SK-N-SH treated with all-trans-retinoic acid at 6 μM for 48 hours (cell line): ENCODE data around the gene CCDC159.

Experiments
- ATAC-seq: fragments of 200-7000 bp; cut with Tn5 transposase; 3 replicates; pipeline ENCODE4 v1.9.1; 2020; ENCODE audit warnings: mild to moderate bottlenecking, moderate library complexity
- ARNTL ChIP-seq: fragments of 450-650 bp; formaldehyde crosslinking; IDR thresholded peaks from 2 replicates; pipeline ENCODE4 v1.5.0; 2020; ENCODE audit warnings: low read depth, mild to moderate bottlenecking, moderate library complexity, borderline replicate concordance
- BACH2 ChIP-seq: fragments of 250-450 bp; sonication (Bioruptor Pico); IDR thresholded peaks from 2 replicates; pipeline ENCODE4 v1.9.0; 2021; ENCODE audit warnings: mild to moderate bottlenecking, borderline replicate concordance
- CSDC2 ChIP-seq: fragments of 250-450 bp; sonication (Bioruptor Pico); IDR thresholded peaks from 2 replicates; pipeline ENCODE4 v1.5.0; 2020; ENCODE audit warnings: mild to moderate bottlenecking, moderate library complexity
- GLIS3 ChIP-seq: fragments of 250-450 bp; sonication (Bioruptor Pico); IDR thresholded peaks from 2 replicates; pipeline ENCODE4 v1.5.0; 2020; ENCODE audit warnings: mild to moderate bottlenecking, moderate library complexity
- ISL1 ChIP-seq: fragments of 250-450 bp; sonication (Bioruptor Pico); IDR thresholded peaks from 2 replicates; pipeline ENCODE4 v2.1.2; 2022; ENCODE audit warnings: mild to moderate bottlenecking, moderate library complexity
- PPARA ChIP-seq: fragments of 250-450 bp; sonication (Bioruptor Pico); IDR thresholded peaks from 2 replicates; pipeline ENCODE4 v1.5.0; 2020; ENCODE audit warnings: mild to moderate bottlenecking, borderline replicate concordance
- RARB ChIP-seq: fragments of 250-450 bp; sonication (Bioruptor Pico); IDR thresholded peaks from 2 replicates; pipeline ENCODE4 v1.8.0; 2021; ENCODE audit warnings: mild to moderate bottlenecking, moderate library complexity
- TCF4 ChIP-seq: fragments of 250-450 bp; sonication (Bioruptor Pico); IDR thresholded peaks from 2 replicates; pipeline ENCODE4 v1.8.0; 2021; ENCODE audit warnings: mild to moderate bottlenecking, moderate library complexity, borderline replicate concordance
- ZFP3 ChIP-seq: fragments of 250-450 bp; sonication (Bioruptor Pico); IDR thresholded peaks from 2 replicates; pipeline ENCODE4 v1.5.0; 2020; ENCODE audit warnings: mild to moderate bottlenecking, moderate library complexity
- ZFP30 ChIP-seq: fragments of 450-650 bp; formaldehyde crosslinking; IDR thresholded peaks from 2 replicates; pipeline ENCODE4 v1.5.0; 2022; ENCODE audit warnings: mild to moderate bottlenecking, moderate library complexity
- ZNF565 ChIP-seq: fragments of 450-650 bp; formaldehyde crosslinking; conservative IDR thresholded peaks from 2 replicates; pipeline ENCODE4 v1.5.0; 2020; ENCODE audit warnings: low read depth, mild to moderate bottlenecking, moderate library complexity
- ZNF70 ChIP-seq: fragments of 450-650 bp; formaldehyde crosslinking; IDR thresholded peaks from 2 replicates; pipeline ENCODE4 v1.5.0; 2020; ENCODE audit warnings: mild to moderate bottlenecking, moderate library complexity
- ZNF8 ChIP-seq: fragments of 450-650 bp; formaldehyde crosslinking; IDR thresholded peaks from 2 replicates; pipeline ENCODE4 v1.5.0; 2020; ENCODE audit warnings: mild to moderate bottlenecking, moderate library complexity
- TF ChIP-seq, protein P1 (sequence below): fragments of 250-450 bp; sonication (Bioruptor Pico); IDR thresholded peaks from 2 replicates; pipeline ENCODE4 v1.5.1; 2021; ENCODE audit warnings: mild to moderate bottlenecking, moderate library complexity
- TF ChIP-seq, protein P2 (sequence below): fragments of 250-450 bp; sonication (Bioruptor Pico); IDR thresholded peaks from 2 replicates; pipeline ENCODE4 v1.5.1; 2020; ENCODE audit warnings: low read depth, mild to moderate bottlenecking, moderate library complexity
- TF ChIP-seq, protein P3 (sequence below): fragments of 250-450 bp; sonication (Bioruptor Pico); IDR thresholded peaks from 2 replicates; pipeline ENCODE4 v1.8.0; 2020; ENCODE audit warnings: mild to moderate bottlenecking, moderate library complexity, borderline replicate concordance
- TF ChIP-seq, protein P4 (sequence below): fragments of 250-450 bp; sonication (Bioruptor Pico); IDR thresholded peaks from 2 replicates; pipeline ENCODE4 v1.5.0; 2020; ENCODE audit warnings: mild to moderate bottlenecking, moderate library complexity
- TF ChIP-seq, protein P5 (sequence below): fragments of 250-450 bp; sonication (Bioruptor Pico); IDR thresholded peaks from 2 replicates; pipeline ENCODE4 v1.8.0; 2021; ENCODE audit warnings: low read depth, mild to moderate bottlenecking, moderate library complexity, borderline replicate concordance

The CCDC159 gene

DNA sequence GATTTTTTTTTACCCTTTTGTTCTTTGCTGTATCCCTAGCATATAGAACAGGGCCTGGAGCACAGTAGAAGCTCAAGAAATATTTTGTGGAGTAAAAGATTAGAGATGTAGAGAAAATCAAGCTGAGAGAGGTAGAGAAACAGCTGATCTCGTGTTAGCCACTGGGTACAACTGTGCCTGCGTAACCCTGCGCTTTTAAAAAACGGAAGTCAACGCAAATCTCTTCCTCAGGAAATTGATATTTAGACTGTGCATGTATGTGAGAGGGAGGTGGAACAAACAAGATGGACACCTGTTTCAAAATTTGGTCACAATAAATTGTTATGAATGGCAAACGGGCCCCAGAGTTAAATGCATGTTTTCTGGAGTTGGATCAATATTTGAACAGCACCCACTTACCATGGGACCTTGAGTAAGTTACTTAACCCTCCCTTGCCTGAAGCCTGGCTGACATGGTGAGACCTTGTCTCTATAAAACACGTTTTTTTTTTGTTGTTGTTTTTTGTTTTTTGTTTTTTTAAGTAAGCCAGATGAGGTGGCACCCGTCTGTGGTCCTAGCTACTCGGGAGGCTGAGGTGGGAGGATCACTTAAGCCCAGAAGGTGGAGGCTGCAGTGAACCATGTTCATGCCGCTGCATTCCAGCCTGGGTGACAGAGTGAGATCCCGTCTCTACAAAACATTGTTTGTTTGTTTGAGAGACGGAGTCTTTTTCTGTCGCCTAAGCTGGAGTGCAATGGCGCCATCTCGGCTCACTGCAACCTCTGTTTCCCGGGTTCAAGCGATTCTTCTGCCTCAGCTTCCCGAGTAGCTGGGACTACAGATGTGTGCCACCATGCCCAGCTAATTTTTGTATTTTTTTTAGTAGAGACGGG is 41.1 kb downstream of the CCDC159 start:
- TF ChIP-seq PPARA (CRISPR knock-in tag) (no peak), ARNTL (no peak), ZFP3 (CRISPR knock-in tag) (no peak), BACH2 (CRISPR knock-in tag) (no peak), ZFP30 (CRISPR knock-in tag) (no peak), CSDC2 (CRISPR knock-in tag) (no peak)
- TF ChIP-seq, protein P1, sequence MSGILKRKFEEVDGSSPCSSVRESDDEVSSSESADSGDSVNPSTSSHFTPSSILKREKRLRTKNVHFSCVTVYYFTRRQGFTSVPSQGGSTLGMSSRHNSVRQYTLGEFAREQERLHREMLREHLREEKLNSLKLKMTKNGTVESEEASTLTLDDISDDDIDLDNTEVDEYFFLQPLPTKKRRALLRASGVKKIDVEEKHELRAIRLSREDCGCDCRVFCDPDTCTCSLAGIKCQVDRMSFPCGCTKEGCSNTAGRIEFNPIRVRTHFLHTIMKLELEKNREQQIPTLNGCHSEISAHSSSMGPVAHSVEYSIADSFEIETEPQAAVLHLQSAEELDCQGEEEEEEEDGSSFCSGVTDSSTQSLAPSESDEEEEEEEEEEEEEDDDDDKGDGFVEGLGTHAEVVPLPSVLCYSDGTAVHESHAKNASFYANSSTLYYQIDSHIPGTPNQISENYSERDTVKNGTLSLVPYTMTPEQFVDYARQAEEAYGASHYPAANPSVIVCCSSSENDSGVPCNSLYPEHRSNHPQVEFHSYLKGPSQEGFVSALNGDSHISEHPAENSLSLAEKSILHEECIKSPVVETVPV (CRISPR knock-in tag), result no peak
- TF ChIP-seq, protein P2, sequence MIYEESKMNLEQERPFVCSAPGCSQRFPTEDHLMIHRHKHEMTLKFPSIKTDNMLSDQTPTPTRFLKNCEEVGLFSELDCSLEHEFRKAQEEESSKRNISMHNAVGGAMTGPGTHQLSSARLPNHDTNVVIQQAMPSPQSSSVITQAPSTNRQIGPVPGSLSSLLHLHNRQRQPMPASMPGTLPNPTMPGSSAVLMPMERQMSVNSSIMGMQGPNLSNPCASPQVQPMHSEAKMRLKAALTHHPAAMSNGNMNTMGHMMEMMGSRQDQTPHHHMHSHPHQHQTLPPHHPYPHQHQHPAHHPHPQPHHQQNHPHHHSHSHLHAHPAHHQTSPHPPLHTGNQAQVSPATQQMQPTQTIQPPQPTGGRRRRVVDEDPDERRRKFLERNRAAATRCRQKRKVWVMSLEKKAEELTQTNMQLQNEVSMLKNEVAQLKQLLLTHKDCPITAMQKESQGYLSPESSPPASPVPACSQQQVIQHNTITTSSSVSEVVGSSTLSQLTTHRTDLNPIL, result no peak
- TF ChIP-seq, protein P3, sequence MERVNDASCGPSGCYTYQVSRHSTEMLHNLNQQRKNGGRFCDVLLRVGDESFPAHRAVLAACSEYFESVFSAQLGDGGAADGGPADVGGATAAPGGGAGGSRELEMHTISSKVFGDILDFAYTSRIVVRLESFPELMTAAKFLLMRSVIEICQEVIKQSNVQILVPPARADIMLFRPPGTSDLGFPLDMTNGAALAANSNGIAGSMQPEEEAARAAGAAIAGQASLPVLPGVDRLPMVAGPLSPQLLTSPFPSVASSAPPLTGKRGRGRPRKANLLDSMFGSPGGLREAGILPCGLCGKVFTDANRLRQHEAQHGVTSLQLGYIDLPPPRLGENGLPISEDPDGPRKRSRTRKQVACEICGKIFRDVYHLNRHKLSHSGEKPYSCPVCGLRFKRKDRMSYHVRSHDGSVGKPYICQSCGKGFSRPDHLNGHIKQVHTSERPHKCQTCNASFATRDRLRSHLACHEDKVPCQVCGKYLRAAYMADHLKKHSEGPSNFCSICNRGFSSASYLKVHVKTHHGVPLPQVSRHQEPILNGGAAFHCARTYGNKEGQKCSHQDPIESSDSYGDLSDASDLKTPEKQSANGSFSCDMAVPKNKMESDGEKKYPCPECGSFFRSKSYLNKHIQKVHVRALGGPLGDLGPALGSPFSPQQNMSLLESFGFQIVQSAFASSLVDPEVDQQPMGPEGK (CRISPR knock-in tag), result no peak
- no peak for ATAC-seq

DNA sequence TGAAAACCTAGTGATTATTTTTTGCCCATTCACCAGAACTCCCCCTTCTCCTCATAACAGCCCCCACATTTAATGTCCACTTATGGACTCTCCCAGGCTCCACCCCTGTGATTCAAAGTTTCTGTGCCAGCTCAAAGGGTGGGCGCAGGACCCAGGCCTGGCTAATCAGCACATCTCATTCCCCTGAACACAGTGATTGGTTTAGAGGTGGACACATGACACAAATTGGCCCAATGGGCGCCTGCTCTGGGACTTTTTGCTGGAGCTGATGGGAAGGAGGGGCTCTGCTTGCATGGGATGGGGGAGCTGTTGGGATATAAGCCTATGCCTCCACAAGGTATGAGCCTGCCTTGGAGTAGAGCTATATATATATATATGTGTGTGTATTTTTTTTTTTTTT is 44.0 kb downstream of the CCDC159 start:
- TF ChIP-seq ZNF70 (CRISPR knock-in tag), result no peak
- no peak for ATAC-seq

DNA sequence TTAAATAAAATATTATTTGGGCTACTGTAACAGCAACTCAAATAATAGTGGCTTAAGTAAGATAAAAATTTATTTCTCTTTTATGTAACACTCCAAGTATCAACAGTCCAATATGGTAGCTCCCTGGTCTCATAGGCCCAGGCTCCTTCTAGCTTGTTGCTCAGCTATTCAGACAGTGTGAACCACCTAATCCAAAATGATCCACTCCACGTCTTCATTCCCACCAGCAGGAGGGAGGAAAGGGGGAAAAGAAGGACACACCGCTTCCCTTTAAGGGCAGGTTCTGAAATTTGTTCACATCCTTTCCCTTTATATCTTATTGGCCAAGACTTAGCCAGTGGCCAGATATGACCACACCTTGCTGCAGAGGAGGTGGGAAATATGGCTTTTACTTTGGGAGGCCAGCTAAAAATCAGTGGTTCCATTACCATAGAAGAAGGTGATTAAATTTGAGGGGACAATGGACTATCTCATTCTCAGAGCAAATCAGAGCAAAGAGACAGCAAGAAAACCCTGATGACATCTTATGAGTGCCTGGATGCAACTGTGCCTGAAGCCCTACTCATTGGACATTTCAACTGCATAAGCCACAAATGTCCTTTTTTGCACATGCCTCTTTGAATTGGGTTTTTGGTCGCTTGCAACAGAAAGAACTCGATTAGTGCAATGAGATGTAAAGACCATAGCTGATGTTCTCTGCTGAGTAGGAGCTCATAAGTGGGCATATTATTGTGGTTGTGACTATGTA is 44.8 kb downstream of the CCDC159 start:
- TF ChIP-seq ZNF565 (CRISPR knock-in tag), result no peak
- TF ChIP-seq, protein P4, sequence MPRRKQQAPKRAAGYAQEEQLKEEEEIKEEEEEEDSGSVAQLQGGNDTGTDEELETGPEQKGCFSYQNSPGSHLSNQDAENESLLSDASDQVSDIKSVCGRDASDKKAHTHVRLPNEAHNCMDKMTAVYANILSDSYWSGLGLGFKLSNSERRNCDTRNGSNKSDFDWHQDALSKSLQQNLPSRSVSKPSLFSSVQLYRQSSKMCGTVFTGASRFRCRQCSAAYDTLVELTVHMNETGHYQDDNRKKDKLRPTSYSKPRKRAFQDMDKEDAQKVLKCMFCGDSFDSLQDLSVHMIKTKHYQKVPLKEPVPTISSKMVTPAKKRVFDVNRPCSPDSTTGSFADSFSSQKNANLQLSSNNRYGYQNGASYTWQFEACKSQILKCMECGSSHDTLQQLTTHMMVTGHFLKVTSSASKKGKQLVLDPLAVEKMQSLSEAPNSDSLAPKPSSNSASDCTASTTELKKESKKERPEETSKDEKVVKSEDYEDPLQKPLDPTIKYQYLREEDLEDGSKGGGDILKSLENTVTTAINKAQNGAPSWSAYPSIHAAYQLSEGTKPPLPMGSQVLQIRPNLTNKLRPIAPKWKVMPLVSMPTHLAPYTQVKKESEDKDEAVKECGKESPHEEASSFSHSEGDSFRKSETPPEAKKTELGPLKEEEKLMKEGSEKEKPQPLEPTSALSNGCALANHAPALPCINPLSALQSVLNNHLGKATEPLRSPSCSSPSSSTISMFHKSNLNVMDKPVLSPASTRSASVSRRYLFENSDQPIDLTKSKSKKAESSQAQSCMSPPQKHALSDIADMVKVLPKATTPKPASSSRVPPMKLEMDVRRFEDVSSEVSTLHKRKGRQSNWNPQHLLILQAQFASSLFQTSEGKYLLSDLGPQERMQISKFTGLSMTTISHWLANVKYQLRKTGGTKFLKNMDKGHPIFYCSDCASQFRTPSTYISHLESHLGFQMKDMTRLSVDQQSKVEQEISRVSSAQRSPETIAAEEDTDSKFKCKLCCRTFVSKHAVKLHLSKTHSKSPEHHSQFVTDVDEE (CRISPR knock-in tag), result no peak
- no peak for TF ChIP-seq ZNF8
- TF ChIP-seq, protein P2, result no peak
- TF ChIP-seq GLIS3, result no peak
- no peak for TF ChIP-seq TCF4 (CRISPR knock-in tag)
- TF ChIP-seq, protein P3 (CRISPR knock-in tag), result no peak
- no peak for TF ChIP-seq RARB (CRISPR knock-in tag)
- no peak for TF ChIP-seq ISL1 (CRISPR knock-in tag)
- TF ChIP-seq, protein P5, sequence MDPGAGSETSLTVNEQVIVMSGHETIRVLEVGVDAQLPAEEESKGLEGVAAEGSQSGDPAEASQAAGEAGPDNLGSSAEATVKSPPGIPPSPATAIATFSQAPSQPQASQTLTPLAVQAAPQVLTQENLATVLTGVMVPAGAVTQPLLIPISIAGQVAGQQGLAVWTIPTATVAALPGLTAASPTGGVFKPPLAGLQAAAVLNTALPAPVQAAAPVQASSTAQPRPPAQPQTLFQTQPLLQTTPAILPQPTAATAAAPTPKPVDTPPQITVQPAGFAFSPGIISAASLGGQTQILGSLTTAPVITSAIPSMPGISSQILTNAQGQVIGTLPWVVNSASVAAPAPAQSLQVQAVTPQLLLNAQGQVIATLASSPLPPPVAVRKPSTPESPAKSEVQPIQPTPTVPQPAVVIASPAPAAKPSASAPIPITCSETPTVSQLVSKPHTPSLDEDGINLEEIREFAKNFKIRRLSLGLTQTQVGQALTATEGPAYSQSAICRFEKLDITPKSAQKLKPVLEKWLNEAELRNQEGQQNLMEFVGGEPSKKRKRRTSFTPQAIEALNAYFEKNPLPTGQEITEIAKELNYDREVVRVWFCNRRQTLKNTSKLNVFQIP, result no peak
- no peak for TF ChIP-seq CSDC2 (CRISPR knock-in tag)
- TF ChIP-seq BACH2 (CRISPR knock-in tag), result no peak
- no peak for TF ChIP-seq ZNF70 (CRISPR knock-in tag)
- ATAC-seq, result no peak
